Fibroblast of the aortic adventitia (primary cell): ENCODE data around the gene MRPL39. TPM values are rescaled to one million over a fixed set of nuclear protein-coding genes. Genes with fewer than 3 reads are reported as not detected.

Experiments used
- DNase-seq: peaks from one replicate; pipeline ENCODE4 v3.0.0-alpha.2; 2010; ENCODE audit warnings: low read depth
- H3K4me3 ChIP-seq: 2 replicates; pipeline ENCODE4 v1.5.1; 2011; ENCODE audit warnings: low read depth, mild to moderate bottlenecking, control low read depth, low read length, moderate library complexity
- CTCF ChIP-seq: IDR thresholded peaks from 2 replicates; pipeline ENCODE4 v1.5.1; 2011; ENCODE audit warnings: mild to moderate bottlenecking, low read length, control low read depth, inconsistent platforms; ENCODE audit not compliant: insufficient read depth
- total RNA-seq: library from RNA; depleted of rRNA; stranded (reverse); fragments of >200 nt; gene quantifications from 2 replicates; pipeline ENCODE4 v1.2.3, GENCODE V29; 2012; ENCODE audit warnings: low replicate concordance

Gene MRPL39
- total RNA-seq, 1 donor: 36.1 TPM

- no peak for TF ChIP-seq CTCF
- no peak overlapping the region for H3K4me3 ChIP-seq
- DNase-seq: no peak
These were observed 37.6 kb downstream of the MRPL39 start for GRCh38 chr21:25569711-25570110.

DNA sequence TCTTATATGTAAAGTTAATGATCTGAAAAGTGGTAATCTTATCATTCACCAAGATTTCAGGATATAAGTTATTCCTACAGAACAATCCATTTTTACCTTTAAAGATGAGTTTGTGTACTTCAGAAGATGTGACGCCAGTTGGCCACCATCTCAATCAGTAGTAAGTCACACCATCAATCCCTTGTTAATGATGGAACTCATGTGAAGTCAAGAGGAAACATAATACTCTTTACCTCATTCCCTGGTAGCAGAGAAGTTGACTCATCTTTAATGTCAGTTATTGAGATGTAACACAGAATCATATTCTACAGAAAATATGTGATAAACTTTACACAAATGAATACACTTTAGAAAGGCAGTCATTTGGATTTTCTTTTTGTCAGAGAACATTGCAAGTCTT is 38.2 kb downstream of the MRPL39 start:
- no peak overlapping the region for H3K4me3 ChIP-seq
- DNase-seq: no peak

GRCh38 chr21:25568246-25568645 is 39.0 kb downstream of the MRPL39 start:
- peak; percentile 67 for DNase-seq
- H3K4me3 ChIP-seq: peak overlapping the region; percentile 6
- no peak for TF ChIP-seq CTCF

More for the DNA sequence above, 38.2 kb downstream of the MRPL39 start:
- TF ChIP-seq CTCF: no peak

- no peak for DNase-seq
- TF ChIP-seq CTCF: no peak
- no peak overlapping the region for H3K4me3 ChIP-seq
These were observed 39.8 kb downstream of the MRPL39 start for GRCh38 chr21:25567472-25567871.

- H3K4me3 ChIP-seq: no peak overlapping the region
- DNase-seq: no peak
- TF ChIP-seq CTCF: no peak
These were observed 40.6 kb downstream of the MRPL39 start for GRCh38 chr21:25566645-25567044.

GRCh38 chr21:25565272-25566211 is 41.7 kb downstream of the MRPL39 start:
- no peak for TF ChIP-seq CTCF
- H3K4me3 ChIP-seq: no peak overlapping the region

More at GRCh38 chr21:25565272-25566211, 41.7 kb downstream of the MRPL39 start:
- no peak for DNase-seq
